ENCODE measurements around the gene M1AP.

The M1AP gene

DNA sequence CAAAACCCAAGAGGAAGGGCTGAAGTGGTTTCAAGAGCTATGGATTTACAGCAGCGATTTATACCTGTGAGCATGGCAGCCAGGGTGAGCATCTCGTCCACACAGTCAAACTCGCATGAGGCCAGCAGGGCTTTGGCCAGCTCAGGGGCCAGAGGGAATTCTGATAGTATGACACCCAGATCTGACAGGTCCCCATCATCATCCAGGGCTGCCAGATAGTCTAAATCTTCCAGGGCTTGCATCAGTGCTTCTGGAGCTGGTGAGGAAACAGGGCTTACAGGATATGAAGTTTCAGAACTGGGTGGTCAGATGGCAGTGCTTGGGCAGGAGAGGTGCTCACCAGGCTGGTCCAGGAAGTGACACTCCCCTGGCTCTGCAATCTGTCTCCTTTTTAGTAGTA lies 125.6 kb downstream of the M1AP start:
- TF ChIP-seq CTCF (IDR thresholded peaks at IDR 0.05; ENCODE audit: low read depth, low read length) = no peak
- DNase-seq (ENCODE audit: extremely low read depth, low read depth) = no peak

DNA sequence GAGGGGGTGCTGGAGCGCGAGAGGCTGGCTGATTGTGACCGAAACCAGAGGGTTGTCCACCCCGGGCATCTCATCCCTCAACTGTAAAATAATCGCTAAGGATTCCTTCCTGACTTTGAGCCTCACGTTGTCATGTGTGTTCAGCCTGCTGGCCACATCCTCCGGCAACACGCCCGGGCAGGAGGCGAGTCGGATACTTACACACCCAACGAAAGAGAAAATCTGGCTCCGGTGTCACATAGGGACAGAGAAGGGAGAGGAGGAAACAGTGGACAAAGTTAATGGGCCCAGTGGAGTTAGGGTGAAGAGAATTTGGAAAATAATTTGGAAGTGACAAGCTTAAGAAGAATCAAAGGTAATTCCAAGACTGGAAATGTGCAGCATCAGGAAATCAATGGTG lies 131.5 kb downstream of the M1AP start:
- no peak for TF ChIP-seq CTCF (IDR thresholded peaks at IDR 0.05; ENCODE audit: low read depth, low read length)
- no peak for DNase-seq (ENCODE audit: extremely low read depth, low read depth)

GRCh38 chr2:74515981-74516633 lies 132.0 kb downstream of the M1AP start:
- DNase-seq (ENCODE audit: extremely low read depth, low read depth) = no peak
- no peak for TF ChIP-seq CTCF (IDR thresholded peaks at IDR 0.05; ENCODE audit: low read depth, low read length)

GRCh38 chr2:74515271-74515980 lies 132.7 kb downstream of the M1AP start:
- TF ChIP-seq CTCF (IDR thresholded peaks at IDR 0.05; ENCODE audit: low read depth, low read length) = no peak
- DNase-seq (ENCODE audit: extremely low read depth, low read depth) = no peak

GRCh38 chr2:74514368-74515270 lies 133.5 kb downstream of the M1AP start, which contains the start of gene TLX2:
TLX2 (plus strand) TSS chr2:74514450; CDS start chr2:74514807, 357 bp downstream.
- no peak for DNase-seq (ENCODE audit: extremely low read depth, low read depth)
- no peak for TF ChIP-seq CTCF (IDR thresholded peaks at IDR 0.05; ENCODE audit: low read depth, low read length)

DNA sequence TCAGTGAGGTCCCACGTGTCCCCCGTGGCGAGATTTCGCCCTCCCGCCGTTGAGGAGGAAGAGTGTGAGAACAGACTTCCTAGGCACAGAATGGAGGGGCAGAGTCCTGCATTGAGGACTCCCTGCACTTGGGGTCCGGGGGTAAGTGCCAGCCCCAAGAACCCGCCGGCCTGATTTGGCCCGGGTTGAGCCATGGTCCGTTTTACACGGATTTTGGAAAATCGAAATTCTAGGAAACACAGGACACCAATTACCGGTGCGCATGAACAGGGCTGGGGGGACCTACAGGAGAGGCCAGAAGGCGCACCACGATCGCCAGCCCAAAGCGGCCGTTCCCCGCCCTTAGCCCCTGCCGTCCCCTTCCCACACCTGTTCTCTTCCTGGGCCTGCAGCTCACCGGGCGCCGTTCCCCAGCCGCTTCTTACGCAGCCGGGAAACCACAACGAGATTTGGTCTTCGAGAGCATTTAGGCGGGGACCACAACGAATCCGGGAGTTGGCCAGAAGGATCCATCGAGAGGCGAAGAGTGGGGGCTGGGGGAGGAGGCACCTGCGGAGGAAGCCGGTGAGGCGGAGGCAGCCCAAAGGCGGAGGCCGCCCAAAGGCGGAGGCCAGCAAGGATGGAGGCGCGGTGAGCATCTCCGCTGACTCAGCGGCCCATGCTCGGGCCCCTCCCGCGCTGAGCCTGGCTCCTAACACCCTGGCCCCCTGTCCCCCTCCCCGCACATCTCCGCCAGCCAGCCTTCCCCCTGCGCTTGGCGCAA lies 134.3 kb downstream of the M1AP start:
- no peak for TF ChIP-seq CTCF (IDR thresholded peaks at IDR 0.05; ENCODE audit: low read depth, low read length)
- no peak for DNase-seq (ENCODE audit: extremely low read depth, low read depth)

Measured in AG09319 (cell line).